ENCODE measurements around the gene PTPRG.

PTPRG gene

GRCh38 chr3:61812517-61812916 lies 251.1 kb downstream of the PTPRG start:
- TF ChIP-seq MAX (IDR thresholded peaks at IDR 0.05) (no peak), EGR1 (IDR thresholded peaks at IDR 0.05) (no peak), NFIC (IDR thresholded peaks at IDR 0.05) (no peak), CEBPB (IDR thresholded peaks at IDR 0.05) (no peak), RAD21 (IDR thresholded peaks at IDR 0.05; ENCODE audit: low read depth) (no peak), TEAD4 (IDR thresholded peaks at IDR 0.05) (no peak), TAF1 (IDR thresholded peaks at IDR 0.05; ENCODE audit: low read depth) (no peak), YY1 (IDR thresholded peaks at IDR 0.05; ENCODE audit: low read depth) (no peak)

GRCh38 chr3:61813636-61814035 lies 252.3 kb downstream of the PTPRG start:
- TF ChIP-seq MAX (IDR thresholded peaks at IDR 0.05) = no peak
- TF ChIP-seq TCF12 (IDR thresholded peaks at IDR 0.05; ENCODE audit: low read depth) = no peak
- no peak for TF ChIP-seq ZBTB7A (IDR thresholded peaks at IDR 0.05; ENCODE audit: low read depth)
- TF ChIP-seq USF1 (IDR thresholded peaks at IDR 0.05) = no peak
- no peak for TF ChIP-seq REST (IDR thresholded peaks at IDR 0.05; ENCODE audit: low read depth)
- TF ChIP-seq YY1 (IDR thresholded peaks at IDR 0.05; ENCODE audit: low read depth) = no peak
- no peak for TF ChIP-seq CREB1 (IDR thresholded peaks at IDR 0.05; ENCODE audit: low read depth)
- no peak for TF ChIP-seq NFIC (IDR thresholded peaks at IDR 0.05)
- no peak for TF ChIP-seq TAF1 (IDR thresholded peaks at IDR 0.05; ENCODE audit: low read depth)
- TF ChIP-seq CEBPB (IDR thresholded peaks at IDR 0.05) = no peak
- TF ChIP-seq TEAD4 (IDR thresholded peaks at IDR 0.05) = no peak
- TF ChIP-seq FOXM1 (IDR thresholded peaks at IDR 0.05; ENCODE audit: borderline replicate concordance, low read depth) = no peak
- no peak for TF ChIP-seq RAD21 (IDR thresholded peaks at IDR 0.05; ENCODE audit: low read depth)
- no peak for TF ChIP-seq EP300 (IDR thresholded peaks at IDR 0.05; ENCODE audit: borderline replicate concordance)
- TF ChIP-seq EGR1 (IDR thresholded peaks at IDR 0.05) = no peak

- no peak for TF ChIP-seq EGR1 (IDR thresholded peaks at IDR 0.05)
- TF ChIP-seq TAF1 (IDR thresholded peaks at IDR 0.05; ENCODE audit: low read depth) = no peak
- TF ChIP-seq EP300 (IDR thresholded peaks at IDR 0.05; ENCODE audit: borderline replicate concordance) = no peak
- TF ChIP-seq USF1 (IDR thresholded peaks at IDR 0.05) = no peak
- no peak for TF ChIP-seq ZBTB7A (IDR thresholded peaks at IDR 0.05; ENCODE audit: low read depth)
- TF ChIP-seq NFIC (IDR thresholded peaks at IDR 0.05) = no peak
- no peak for TF ChIP-seq RAD21 (IDR thresholded peaks at IDR 0.05; ENCODE audit: low read depth)
- no peak for TF ChIP-seq TCF12 (IDR thresholded peaks at IDR 0.05; ENCODE audit: low read depth)
- no peak for TF ChIP-seq MAX (IDR thresholded peaks at IDR 0.05)
- TF ChIP-seq YY1 (IDR thresholded peaks at IDR 0.05; ENCODE audit: low read depth) = no peak
- TF ChIP-seq FOXM1 (IDR thresholded peaks at IDR 0.05; ENCODE audit: borderline replicate concordance, low read depth) = no peak
- no peak for TF ChIP-seq TEAD4 (IDR thresholded peaks at IDR 0.05)
- no peak for TF ChIP-seq CREB1 (IDR thresholded peaks at IDR 0.05; ENCODE audit: low read depth)
- no peak for TF ChIP-seq CEBPB (IDR thresholded peaks at IDR 0.05)
- no peak for TF ChIP-seq REST (IDR thresholded peaks at IDR 0.05; ENCODE audit: low read depth)
Measured at GRCh38 chr3:61814674-61815073, 253.3 kb downstream of the PTPRG start.

- TF ChIP-seq NFIC (IDR thresholded peaks at IDR 0.05) (no peak), ZBTB7A (IDR thresholded peaks at IDR 0.05; ENCODE audit: low read depth) (no peak), USF1 (IDR thresholded peaks at IDR 0.05) (no peak), RAD21 (IDR thresholded peaks at IDR 0.05; ENCODE audit: low read depth) (no peak), EGR1 (IDR thresholded peaks at IDR 0.05) (no peak)
Measured at GRCh38 chr3:61819861-61820260, 258.5 kb downstream of the PTPRG start.

GRCh38 chr3:61820306-61820992 lies 259.1 kb downstream of the PTPRG start:
- TF ChIP-seq TCF12 (IDR thresholded peaks at IDR 0.05; ENCODE audit: low read depth) (no peak), REST (IDR thresholded peaks at IDR 0.05; ENCODE audit: low read depth) (no peak), YY1 (IDR thresholded peaks at IDR 0.05; ENCODE audit: low read depth) (no peak), TEAD4 (IDR thresholded peaks at IDR 0.05) (no peak), ZBTB7A (IDR thresholded peaks at IDR 0.05; ENCODE audit: low read depth) (no peak), EGR1 (IDR thresholded peaks at IDR 0.05) (no peak), CEBPB (IDR thresholded peaks at IDR 0.05) (no peak), EP300 (IDR thresholded peaks at IDR 0.05; ENCODE audit: borderline replicate concordance) (no peak), FOXM1 (IDR thresholded peaks at IDR 0.05; ENCODE audit: borderline replicate concordance, low read depth) (no peak), RAD21 (IDR thresholded peaks at IDR 0.05; ENCODE audit: low read depth) (no peak), MAX (IDR thresholded peaks at IDR 0.05) (no peak), CREB1 (IDR thresholded peaks at IDR 0.05; ENCODE audit: low read depth) (no peak), NFIC (IDR thresholded peaks at IDR 0.05) (no peak), TAF1 (IDR thresholded peaks at IDR 0.05; ENCODE audit: low read depth) (no peak), USF1 (IDR thresholded peaks at IDR 0.05) (no peak)
